NCI-H187 treated with DMSO at 0.1 percent for 48 hours (cell line): ENCODE measurements around the gene ACE.

ENCODE experiments used
- DNase-seq: peaks from one replicate; lab custom pipeline; 2025; lab: John Stamatoyannopoulos, UW

The ACE gene

DNA sequence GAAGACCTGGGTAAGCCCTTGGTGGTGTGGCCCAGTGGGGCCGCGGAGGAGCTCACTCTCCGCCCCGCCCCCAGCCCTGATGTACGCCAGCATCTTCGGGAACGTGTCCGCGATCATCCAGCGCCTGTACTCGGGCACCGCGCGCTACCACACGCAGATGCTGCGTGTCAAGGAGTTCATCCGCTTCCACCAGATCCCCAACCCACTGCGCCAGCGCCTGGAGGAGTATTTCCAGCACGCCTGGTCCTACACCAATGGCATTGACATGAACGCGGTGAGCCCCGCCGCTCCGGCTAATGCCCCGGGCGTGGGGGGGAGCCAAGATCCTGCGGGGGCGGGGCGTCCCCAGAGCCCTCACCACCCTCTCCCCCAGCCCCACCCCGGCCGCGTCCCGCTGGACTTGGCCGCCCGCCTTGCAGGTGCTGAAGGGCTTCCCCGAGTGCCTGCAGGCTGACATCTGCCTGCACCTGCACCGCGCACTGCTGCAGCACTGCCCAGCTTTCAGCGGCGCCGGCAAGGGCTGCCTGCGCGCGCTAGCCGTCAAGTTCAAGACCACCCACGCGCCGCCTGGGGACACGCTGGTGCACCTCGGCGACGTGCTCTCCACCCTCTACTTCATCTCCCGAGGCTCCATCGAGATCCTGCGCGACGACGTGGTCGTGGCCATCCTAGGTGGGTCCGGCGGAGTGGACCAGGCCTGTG lies 61.3 kb downstream of the ACE start:
- DNase-seq, result no peak

DNA sequence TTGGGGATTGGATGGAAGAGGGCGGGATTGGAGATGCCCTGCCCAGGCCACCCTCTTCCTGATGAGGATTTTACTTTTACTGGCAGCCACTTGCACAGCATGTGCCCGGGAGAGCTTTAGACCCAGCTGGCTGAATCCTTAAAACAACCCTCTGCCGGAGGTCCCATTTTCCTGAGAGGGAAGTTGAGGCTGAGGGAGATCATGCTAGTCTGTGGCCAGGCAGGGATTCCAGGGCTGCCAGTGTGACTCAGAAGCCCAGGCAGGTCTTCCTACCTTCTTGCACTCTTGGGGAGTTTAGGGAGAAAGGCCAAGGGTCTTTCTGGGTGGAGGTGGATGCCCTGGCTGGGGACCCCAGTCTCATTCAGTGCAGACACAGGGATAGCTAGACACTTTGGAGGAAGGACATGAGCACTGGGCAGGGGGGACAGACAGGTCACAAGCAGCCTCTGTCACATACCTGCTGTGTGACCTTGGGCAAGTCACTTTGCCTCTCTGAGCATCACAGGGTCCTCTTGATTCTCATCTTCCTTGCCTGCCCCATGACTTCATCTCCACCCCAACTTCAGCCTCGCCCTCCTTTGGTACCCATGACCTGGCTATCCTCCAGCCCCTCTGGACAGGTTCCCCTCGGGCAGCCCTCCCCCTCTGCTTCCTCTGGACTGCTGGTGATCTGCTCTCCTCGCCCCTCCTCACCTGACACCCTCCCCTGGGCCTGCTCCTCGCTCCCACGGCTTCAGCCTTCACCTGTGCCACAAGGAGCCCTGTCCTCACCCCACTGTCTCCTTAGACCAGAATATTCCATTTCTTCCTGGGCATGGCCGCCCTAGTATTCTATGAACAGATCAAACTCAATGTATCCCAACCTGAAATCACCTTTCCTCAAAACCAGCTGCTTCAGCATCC lies 62.1 kb downstream of the ACE start:
- DNase-seq, result no peak

DNA sequence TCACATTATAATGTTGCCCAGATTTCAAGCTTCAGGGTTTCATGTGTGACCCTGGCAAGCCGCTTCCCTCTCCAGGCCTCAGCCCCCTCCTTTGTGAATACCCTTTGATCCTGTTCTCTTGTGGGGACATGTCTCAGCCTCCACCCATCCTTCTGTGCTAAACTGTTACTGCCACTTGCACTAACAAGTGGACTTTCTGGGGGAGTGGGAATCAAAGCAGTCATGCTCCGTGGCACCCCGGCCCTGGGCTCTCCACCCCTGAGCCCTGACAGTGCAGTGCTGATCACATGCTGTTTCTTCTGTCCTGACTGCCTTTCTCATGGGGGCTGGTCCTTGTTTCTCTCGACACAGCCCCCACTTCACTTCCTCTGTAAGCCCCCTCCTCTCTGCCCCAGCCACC lies 63.7 kb downstream of the ACE start:
- no peak for DNase-seq

DNA sequence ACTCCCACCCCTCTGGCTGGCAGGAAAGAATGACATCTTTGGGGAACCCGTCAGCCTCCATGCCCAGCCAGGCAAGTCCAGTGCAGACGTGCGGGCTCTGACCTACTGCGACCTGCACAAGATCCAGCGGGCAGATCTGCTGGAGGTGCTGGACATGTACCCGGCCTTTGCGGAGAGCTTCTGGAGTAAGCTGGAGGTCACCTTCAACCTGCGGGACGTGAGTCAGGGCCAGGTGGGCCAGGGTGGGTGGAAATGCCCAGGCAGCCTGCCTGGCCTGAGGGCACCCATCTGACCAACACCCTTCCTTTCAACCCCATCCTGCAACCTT lies 65.3 kb downstream of the ACE start:
- no peak for DNase-seq

DNA sequence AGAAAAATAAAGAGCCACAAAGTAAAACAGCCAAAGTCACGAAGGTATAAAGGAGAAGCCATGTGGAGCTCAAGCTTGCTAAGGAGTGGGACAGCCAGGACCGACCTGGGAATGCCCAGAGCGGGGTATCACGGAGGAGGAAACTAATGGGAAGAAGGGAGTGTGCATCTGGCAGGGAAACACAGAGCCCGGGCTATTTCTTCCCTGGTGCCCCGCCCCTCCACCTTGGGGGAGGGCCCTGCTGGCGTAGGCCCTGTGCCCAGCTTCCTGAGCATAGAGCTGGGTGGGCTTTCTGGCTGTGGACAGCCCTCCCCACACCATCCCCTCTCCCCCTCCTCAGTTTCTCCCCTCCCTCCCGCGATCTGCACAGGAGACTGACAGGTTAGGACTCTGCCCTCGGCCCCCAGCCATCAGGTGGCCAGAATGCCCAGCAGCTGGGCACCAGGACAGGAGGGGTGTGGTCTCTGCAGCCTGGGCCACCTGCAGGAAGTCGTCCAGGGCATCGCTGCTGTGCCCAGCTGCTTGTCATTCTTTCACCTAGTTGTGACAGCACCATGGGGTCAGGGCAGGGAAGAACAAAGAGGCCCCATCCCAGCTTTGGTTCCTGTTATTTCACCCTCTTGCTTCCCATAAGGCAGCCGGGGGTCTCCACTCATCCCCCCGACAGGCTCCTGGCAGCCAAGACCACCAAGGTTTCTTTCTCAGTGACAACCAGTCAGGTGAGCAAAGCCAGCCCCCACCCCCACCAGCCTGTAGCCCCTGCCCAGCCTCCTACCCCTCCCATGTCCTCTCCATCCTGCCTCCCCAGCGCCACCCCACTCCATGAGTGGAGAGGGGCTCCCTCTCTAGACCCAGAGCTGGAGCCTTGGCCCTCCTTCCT lies 66.3 kb downstream of the ACE start:
- DNase-seq, result no peak

DNA sequence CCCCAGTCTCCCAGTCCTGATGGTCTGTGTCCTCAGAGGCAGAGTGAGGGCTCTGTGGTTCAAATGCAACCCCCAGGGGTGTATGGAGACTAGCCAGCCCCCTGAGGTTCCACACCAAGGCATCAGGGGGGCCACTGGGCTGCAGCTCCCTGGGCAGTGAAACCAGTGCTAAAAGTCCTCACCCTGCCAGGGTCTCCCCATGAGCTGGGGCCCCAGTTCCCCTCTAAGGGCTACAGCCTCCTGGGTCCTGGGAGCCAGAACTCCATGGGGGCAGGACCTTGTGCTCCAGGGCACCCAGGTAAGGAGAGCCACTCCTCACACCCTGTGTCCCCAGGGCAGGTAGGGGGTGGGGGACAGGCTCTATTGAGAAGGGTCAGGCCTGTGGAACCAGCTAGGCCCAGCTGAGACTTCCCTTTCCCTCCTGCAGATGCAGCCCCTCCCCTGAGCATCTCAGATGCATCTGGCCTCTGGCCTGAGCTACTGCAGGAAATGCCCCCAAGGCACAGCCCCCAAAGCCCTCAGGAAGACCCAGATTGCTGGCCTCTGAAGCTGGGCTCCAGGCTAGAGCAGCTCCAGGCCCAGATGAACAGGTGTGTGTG lies 67.1 kb downstream of the ACE start:
- no peak for DNase-seq

DNA sequence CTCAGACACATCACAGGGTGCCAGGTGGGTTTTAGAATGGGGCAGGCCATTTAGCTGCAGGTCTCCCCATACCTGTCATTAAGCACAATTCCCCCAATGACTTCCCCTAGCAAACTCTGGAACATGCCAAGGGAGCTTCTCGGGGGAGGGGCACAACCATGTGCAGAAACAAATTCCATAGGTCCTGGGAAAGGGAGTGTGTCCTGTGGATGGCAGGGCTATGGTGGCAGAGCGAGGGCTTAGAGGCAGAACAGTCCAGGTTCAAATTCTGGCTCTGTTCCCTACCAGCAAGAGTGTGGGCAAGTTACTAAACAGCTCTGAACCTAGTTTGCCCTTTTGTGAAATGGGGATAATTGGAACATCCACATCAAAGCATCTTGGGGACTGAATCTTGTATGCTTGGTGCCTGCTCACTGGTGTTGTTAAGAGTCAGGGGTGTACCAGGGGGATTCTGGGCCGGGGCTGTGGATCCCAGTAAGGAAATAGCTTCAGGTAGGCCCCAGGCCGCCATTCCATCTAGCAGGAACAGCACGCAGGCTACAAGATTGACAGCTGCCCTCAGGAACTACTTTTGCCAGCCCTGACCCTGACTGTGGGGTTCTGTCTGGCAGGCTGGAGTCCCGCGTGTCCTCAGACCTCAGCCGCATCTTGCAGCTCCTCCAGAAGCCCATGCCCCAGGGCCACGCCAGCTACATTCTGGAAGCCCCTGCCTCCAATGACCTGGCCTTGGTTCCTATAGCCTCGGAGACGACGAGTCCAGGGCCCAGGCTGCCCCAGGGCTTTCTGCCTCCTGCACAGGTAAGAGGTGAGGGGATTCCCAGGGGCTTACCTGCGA lies 67.8 kb downstream of the ACE start:
- no peak for DNase-seq

DNA sequence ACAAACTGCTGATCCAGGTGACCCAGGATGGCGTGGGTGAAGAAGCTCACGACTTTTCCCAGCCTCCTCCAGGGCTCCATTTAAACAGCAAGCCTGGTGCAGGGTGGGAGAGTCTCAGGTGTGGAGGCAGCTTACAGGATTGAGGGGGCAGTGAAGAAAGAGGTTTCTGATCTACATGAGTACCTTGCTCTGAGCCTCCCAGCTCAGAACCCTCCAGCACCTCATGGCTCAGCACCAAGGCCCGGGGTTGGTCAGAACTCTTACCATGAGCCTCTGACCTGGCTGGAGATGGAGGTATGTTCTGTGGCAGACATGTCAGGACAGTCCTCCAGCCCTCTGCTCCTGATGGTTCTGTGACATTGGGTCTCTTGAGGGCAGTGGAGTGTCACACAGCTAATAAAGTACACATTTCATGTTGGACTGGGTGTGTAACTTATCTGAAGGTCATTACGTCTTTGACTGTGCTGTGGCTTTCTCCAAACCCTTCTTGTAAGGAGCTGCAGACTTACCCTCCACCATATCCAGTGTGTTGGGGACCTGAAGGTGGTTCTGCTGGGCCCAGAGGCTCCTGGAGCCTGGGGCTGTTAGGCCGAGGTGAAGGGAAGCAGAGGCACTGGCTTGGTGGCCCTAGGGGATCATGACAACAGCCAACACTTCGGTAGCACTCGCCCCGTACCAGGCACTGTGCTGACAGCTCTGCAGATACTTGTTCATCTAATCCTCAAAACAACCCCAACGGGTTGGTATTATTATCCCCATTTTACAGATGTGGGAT lies 69.6 kb downstream of the ACE start:
- no peak for DNase-seq

DNA sequence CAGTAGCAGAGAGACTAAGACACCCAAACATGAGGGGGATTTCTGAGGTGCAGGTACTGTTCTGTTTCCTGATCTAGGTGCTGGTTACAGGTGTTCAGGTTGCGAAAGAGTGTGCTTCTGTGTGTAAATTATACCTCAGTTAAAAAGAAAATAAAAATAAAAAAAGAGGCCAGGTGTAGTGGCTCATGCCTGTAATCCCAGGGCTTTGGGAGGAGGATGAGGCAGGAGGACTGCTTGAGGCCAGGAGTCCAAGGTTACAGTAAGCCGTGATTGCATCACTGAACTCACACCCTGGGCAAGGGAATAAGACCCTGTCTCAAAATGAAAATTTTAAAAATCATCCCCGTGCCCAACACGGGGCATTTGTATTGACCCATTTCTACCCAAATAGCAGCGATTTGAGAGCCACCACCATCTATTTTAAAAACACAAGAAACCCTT lies 70.2 kb downstream of the ACE start:
- DNase-seq, result no peak
